HepG2 (cell line): Measurements from ENCODE around the gene LRPPRC. TPM values are rescaled to one million over a fixed set of nuclear protein-coding genes. Genes with fewer than 3 reads are reported as not detected.

Experiments used
- ARNTL ChIP-seq: sonication (generic); formaldehyde crosslinking; IDR thresholded peaks from 2 replicates; pipeline ENCODE4 v1.4.0; 2020; ENCODE audit warnings: mild to moderate bottlenecking, missing genetic modification reagents
- ATF7 ChIP-seq, 2 experiments: fragments of 450-650 bp in 1 of 2; sonication (generic) in 1 of 2; formaldehyde crosslinking in 1 of 2; IDR thresholded peaks; 2 replicates each; pipeline versions ENCODE4 v1.4.0 to v1.6.1; 2016 to 2020; ENCODE audit warnings: antibody characterized with exemption in 1 of 2, mild to moderate bottlenecking in 1 of 2, missing genetic modification reagents in 1 of 2
- FOSL2 ChIP-seq: sonication (generic); formaldehyde crosslinking; IDR thresholded peaks from 2 replicates; pipeline ENCODE4 v1.4.0; 2020; ENCODE audit warnings: missing genetic modification reagents
- HMG20B ChIP-seq: conservative IDR thresholded peaks from 2 replicates; pipeline ENCODE4 v1.6.1; 2016; ENCODE audit warnings: missing genetic modification reagents, missing compliant biosample characterization
- MED13 ChIP-seq: sonication (generic); formaldehyde crosslinking; IDR thresholded peaks from 2 replicates; pipeline ENCODE4 v1.5.0; 2020; ENCODE audit warnings: missing genetic modification reagents
- MTF1 ChIP-seq: sonication (generic); formaldehyde crosslinking; IDR thresholded peaks from 2 replicates; pipeline ENCODE4 v1.5.0; 2020; ENCODE audit warnings: missing genetic modification reagents
- NCOA1 ChIP-seq: sonication (generic); formaldehyde crosslinking; IDR thresholded peaks from 2 replicates; pipeline ENCODE4 v1.9.0; 2021; ENCODE audit warnings: missing genetic modification reagents
- NCOR1 ChIP-seq: fragments of 200-600 bp; sonication (generic); IDR thresholded peaks from 2 replicates; pipeline ENCODE4 v1.7.0; 2017; ENCODE audit warnings: antibody characterized with exemption, low read length, borderline replicate concordance
- NPAS2 ChIP-seq: sonication (generic); formaldehyde crosslinking; IDR thresholded peaks from 2 replicates; pipeline ENCODE4 v1.8.0; 2022; ENCODE audit warnings: mild to moderate bottlenecking, missing genetic modification reagents, borderline replicate concordance
- RNF2 ChIP-seq: fragments of 450-650 bp; conservative IDR thresholded peaks from 2 replicates; pipeline ENCODE4 v1.6.1; 2016; ENCODE audit warnings: low read depth
- U2AF2 ChIP-seq: fragments of 200-400 bp; formaldehyde crosslinking; IDR thresholded peaks from 2 replicates; pipeline ENCODE4 v1.6.1; 2017; ENCODE audit warnings: low read depth, mild to moderate bottlenecking, low read length
- WIZ ChIP-seq: sonication (generic); formaldehyde crosslinking; IDR thresholded peaks from 2 replicates; pipeline ENCODE4 v1.5.1; 2020; ENCODE audit warnings: mild to moderate bottlenecking, missing genetic modification reagents
- XRCC5 ChIP-seq: fragments of 200-400 bp; formaldehyde crosslinking; optimal IDR thresholded peaks from 2 replicates; pipeline ENCODE3; 2017; ENCODE audit warnings: mild to moderate bottlenecking, low read length
- ZMAT5 ChIP-seq: sonication (generic); formaldehyde crosslinking; IDR thresholded peaks from 2 replicates; pipeline ENCODE4 v1.5.0; 2020; ENCODE audit warnings: mild to moderate bottlenecking, low read depth, missing genetic modification reagents, borderline replicate concordance
- ZNF335 ChIP-seq: sonication (generic); formaldehyde crosslinking; IDR thresholded peaks from 2 replicates; pipeline ENCODE4 v1.4.0; 2020; ENCODE audit warnings: missing genetic modification reagents
- ZNF546 ChIP-seq: sonication (generic); formaldehyde crosslinking; conservative IDR thresholded peaks from 2 replicates; pipeline ENCODE4 v1.8.1; 2023; ENCODE audit warnings: mild to moderate bottlenecking, missing genetic modification reagents
- ZNF713 ChIP-seq: sonication (generic); formaldehyde crosslinking; IDR thresholded peaks from 2 replicates; pipeline ENCODE4 v1.4.0; 2020; ENCODE audit warnings: mild to moderate bottlenecking, missing genetic modification reagents
- ZNF777 ChIP-seq: sonication (generic); formaldehyde crosslinking; IDR thresholded peaks from 2 replicates; pipeline ENCODE4 v1.4.0; 2020; ENCODE audit warnings: missing genetic modification reagents
- ZNF780A ChIP-seq: sonication (generic); formaldehyde crosslinking; IDR thresholded peaks from 2 replicates; pipeline ENCODE4 v1.8.0; 2022; ENCODE audit warnings: mild to moderate bottlenecking, missing genetic modification reagents, moderate library complexity
- ZNF879 ChIP-seq: sonication (generic); formaldehyde crosslinking; IDR thresholded peaks from 2 replicates; pipeline ENCODE4 v1.8.1; 2023; ENCODE audit warnings: missing genetic modification reagents
- ZSCAN12 ChIP-seq: sonication (generic); formaldehyde crosslinking; IDR thresholded peaks from 2 replicates; pipeline ENCODE4 v1.9.0; 2021; ENCODE audit warnings: mild to moderate bottlenecking, missing genetic modification reagents
- polyA plus RNA-seq, 8 experiments: library from polyadenylated mRNA; depleted of rRNA in 3 of 8; stranded (reverse) in 7 of 8; unstranded in 1 of 8; fragments of >200 nt; fragmentation: Illumina TruSeq in 4 of 8; extraction: Trizol in 4 of 8; gene quantifications; 2 replicates each; pipeline versions ENCODE4 v1.2.1 to v1.2.3, GENCODE V29; 2011 to 2016; ENCODE audit warnings: low read depth in 4 of 8, missing spikeins in 1 of 8, mixed read lengths in 1 of 8; ENCODE audit not compliant: insufficient read depth in 1 of 8
- total RNA-seq, 5 experiments: library from RNA; depleted of rRNA; stranded (reverse); fragments of >200 nt; fragmentation: Illumina TruSeq; extraction: Trizol; gene quantifications; 2 replicates each; pipeline ENCODE4 v1.2.3, GENCODE V29; 2016; ENCODE audit warnings: low read depth in 1 of 5
- TF ChIP-seq, protein P1 (sequence below): sonication (generic); formaldehyde crosslinking; IDR thresholded peaks from 2 replicates; pipeline ENCODE4 v1.8.0; 2022; ENCODE audit warnings: low read depth, missing genetic modification reagents
- TF ChIP-seq, protein P2 (sequence below): sonication (generic); formaldehyde crosslinking; IDR thresholded peaks from 2 replicates; pipeline ENCODE4 v1.5.0; 2020; ENCODE audit warnings: mild to moderate bottlenecking, missing genetic modification reagents, borderline replicate concordance
- TF ChIP-seq, protein P3 (sequence below): IDR thresholded peaks from 2 replicates; pipeline ENCODE4 v1.6.1; 2016; ENCODE audit warnings: low read depth, control low read depth

The LRPPRC gene
- total and polyA plus RNA-seq, 2 of the 13 experiments (the other 11 are each of a cell fraction or from before 2014, with no cell fraction given): 117 to 167 TPM

DNA sequence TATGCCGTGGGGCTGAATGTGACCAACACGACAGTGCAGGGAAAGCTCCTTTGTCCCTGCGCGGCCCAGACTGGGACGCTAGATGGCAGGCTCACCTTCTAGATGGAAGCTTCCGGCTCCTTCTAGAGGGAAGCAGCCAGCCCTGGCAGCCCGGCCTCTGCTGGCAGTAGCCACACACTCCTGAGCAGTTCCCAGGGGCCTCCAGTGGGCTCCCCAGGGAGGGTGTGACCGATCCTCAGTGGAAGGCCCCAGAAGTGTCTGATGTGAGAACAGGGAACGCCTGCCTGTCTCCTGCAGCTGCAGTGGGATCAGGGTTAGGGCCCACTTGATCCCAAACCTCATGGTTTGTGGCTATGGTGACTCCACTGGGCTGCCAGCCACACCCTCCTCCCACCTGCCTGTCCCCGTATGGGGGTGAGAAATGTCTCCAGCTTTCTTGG, 48.5 kb upstream of the LRPPRC start (continued):
- TF ChIP-seq NCOR1 (no peak), ZSCAN12 (CRISPR knock-in tag) (no peak), FOSL2 (CRISPR knock-in tag) (peak; percentile 52; the same call in 1 of the 2 replicates), WIZ (CRISPR knock-in tag) (no peak), HMG20B (no peak), NCOA1 (no peak), ARNTL (CRISPR knock-in tag) (no peak), MTF1 (CRISPR knock-in tag) (no peak), ZNF546 (CRISPR knock-in tag) (no peak), ZNF780A (CRISPR knock-in tag) (no peak), ZMAT5 (CRISPR knock-in tag) (no peak), RNF2 (no peak), ZNF713 (no peak), NPAS2 (CRISPR knock-in tag) (no peak), ATF7 (IDR thresholded peaks at IDR 0.05) (no peak), ATF7 (CRISPR knock-in tag; IDR thresholded peaks at IDR 0.05) (no peak), ZNF335 (CRISPR knock-in tag) (no peak), XRCC5 (peak; percentile 95), U2AF2 (no peak), ZNF879 (no peak), ZNF777 (no peak), MED13 (CRISPR knock-in tag) (no peak)
- TF ChIP-seq, protein P1, sequence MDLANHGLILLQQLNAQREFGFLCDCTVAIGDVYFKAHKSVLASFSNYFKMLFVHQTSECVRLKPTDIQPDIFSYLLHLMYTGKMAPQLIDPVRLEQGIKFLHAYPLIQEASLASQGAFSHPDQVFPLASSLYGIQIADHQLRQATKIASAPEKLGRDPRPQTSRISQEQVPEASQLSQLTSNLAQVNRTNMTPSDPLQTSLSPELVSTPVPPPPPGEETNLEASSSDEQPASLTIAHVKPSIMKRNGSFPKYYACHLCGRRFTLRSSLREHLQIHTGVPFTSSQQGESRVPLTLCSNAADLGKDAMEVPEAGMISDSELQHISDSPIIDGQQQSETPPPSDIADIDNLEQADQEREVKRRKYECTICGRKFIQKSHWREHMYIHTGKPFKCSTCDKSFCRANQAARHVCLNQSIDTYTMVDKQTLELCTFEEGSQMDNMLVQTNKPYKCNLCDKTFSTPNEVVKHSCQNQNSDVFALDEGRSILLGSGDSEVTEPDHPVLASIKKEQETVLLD (CRISPR knock-in tag): no peak
- TF ChIP-seq, protein P2, sequence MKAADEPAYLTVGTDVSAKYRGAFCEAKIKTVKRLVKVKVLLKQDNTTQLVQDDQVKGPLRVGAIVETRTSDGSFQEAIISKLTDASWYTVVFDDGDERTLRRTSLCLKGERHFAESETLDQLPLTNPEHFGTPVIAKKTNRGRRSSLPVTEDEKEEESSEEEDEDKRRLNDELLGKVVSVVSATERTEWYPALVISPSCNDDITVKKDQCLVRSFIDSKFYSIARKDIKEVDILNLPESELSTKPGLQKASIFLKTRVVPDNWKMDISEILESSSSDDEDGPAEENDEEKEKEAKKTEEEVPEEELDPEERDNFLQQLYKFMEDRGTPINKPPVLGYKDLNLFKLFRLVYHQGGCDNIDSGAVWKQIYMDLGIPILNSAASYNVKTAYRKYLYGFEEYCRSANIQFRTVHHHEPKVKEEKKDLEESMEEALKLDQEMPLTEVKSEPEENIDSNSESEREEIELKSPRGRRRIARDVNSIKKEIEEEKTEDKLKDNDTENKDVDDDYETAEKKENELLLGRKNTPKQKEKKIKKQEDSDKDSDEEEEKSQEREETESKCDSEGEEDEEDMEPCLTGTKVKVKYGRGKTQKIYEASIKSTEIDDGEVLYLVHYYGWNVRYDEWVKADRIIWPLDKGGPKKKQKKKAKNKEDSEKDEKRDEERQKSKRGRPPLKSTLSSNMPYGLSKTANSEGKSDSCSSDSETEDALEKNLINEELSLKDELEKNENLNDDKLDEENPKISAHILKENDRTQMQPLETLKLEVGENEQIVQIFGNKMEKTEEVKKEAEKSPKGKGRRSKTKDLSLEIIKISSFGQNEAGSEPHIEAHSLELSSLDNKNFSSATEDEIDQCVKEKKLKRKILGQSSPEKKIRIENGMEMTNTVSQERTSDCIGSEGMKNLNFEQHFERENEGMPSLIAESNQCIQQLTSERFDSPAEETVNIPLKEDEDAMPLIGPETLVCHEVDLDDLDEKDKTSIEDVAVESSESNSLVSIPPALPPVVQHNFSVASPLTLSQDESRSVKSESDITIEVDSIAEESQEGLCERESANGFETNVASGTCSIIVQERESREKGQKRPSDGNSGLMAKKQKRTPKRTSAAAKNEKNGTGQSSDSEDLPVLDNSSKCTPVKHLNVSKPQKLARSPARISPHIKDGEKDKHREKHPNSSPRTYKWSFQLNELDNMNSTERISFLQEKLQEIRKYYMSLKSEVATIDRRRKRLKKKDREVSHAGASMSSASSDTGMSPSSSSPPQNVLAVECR (CRISPR knock-in tag): no peak
- TF ChIP-seq, protein P3, sequence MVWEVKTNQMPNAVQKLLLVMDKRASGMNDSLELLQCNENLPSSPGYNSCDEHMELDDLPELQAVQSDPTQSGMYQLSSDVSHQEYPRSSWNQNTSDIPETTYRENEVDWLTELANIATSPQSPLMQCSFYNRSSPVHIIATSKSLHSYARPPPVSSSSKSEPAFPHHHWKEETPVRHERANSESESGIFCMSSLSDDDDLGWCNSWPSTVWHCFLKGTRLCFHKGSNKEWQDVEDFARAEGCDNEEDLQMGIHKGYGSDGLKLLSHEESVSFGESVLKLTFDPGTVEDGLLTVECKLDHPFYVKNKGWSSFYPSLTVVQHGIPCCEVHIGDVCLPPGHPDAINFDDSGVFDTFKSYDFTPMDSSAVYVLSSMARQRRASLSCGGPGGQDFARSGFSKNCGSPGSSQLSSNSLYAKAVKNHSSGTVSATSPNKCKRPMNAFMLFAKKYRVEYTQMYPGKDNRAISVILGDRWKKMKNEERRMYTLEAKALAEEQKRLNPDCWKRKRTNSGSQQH: no peak
